SK-N-SH (cell line): ENCODE data around the gene PARVB. TPM values are rescaled to one million over a fixed set of nuclear protein-coding genes. Genes with fewer than 3 reads are reported as not detected.

Experiments used
- CTCF ChIA-PET: fragments of 300-600, 350-600 bp; formaldehyde crosslinking; extraction: SDS; loops from one replicate; lab custom pipeline; 2021; lab: Yijun Ruan, JAX
- POLR2A ChIA-PET: fragments of 350-600 bp; sonication (Branson Sonifier 250); formaldehyde crosslinking; extraction: SDS; loops from one replicate; lab custom pipeline; 2020; ENCODE audit warnings: antibody characterized with exemption, inconsistent platforms; lab: Yijun Ruan, JAX
- DNase-seq: peaks from one replicate; pipeline ENCODE4 v3.0.0; 2012
- H2AFZ ChIP-seq: fragments of 200-600 bp; sonication (generic); 2 replicates; pipeline ENCODE4 v1.8.1; 2016; ENCODE audit warnings: antibody characterized with exemption, mild to moderate bottlenecking, low read depth
- H3F3A ChIP-seq: fragments of 200-600 bp; sonication (generic); replicated peaks from 2 replicates; pipeline ENCODE3; 2016; ENCODE audit warnings: antibody characterized with exemption, mild to moderate bottlenecking; ENCODE audit not compliant: insufficient read depth
- H3K27ac ChIP-seq, 2 experiments: fragments of 200-500 bp in 1 of 2; fragments of 200-600 bp in 1 of 2; sonication (Bioruptor generic) in 1 of 2; sonication (generic), shearing (Covaris generic) in 1 of 2; 2 replicates each; pipeline versions ENCODE4 v1.5.1 to v1.6.1; 2014 to 2016; ENCODE audit warnings: low read depth in 2 of 2, inconsistent platforms in 1 of 2, low read length in 1 of 2, mild to moderate bottlenecking in 1 of 2, mixed read lengths in 1 of 2
- H3K27me3 ChIP-seq: fragments of 200-600 bp; sonication (generic), shearing (Covaris generic); 2 replicates; pipeline ENCODE4 v1.6.1; 2016; ENCODE audit warnings: mixed run types; ENCODE audit not compliant: insufficient read depth
- H3K36me3 ChIP-seq, 2 experiments: fragments of 200-500 bp in 1 of 2; fragments of 200-600 bp in 1 of 2; sonication (Bioruptor generic) in 1 of 2; sonication (generic) in 1 of 2; replicated peaks in 1 of 2; 2 replicates each; pipeline versions ENCODE3 to v1.5.1; 2014 to 2016; ENCODE audit warnings: low read length in 1 of 2, mild to moderate bottlenecking in 1 of 2; ENCODE audit not compliant: insufficient read depth in 2 of 2, control insufficient read depth in 1 of 2
- H3K4me1 ChIP-seq, 2 experiments: fragments of 200-500 bp in 1 of 2; fragments of 200-600 bp in 1 of 2; sonication (Bioruptor generic) in 1 of 2; sonication (generic), shearing (Covaris generic) in 1 of 2; 2 replicates each; pipeline versions ENCODE4 v1.5.1 to v1.6.1; 2014 to 2016; ENCODE audit warnings: low read depth in 1 of 2, low read length in 1 of 2, mixed run types in 1 of 2; ENCODE audit not compliant: insufficient read depth in 2 of 2, control insufficient read depth in 1 of 2
- H3K4me2 ChIP-seq: fragments of 200-600 bp; sonication (generic), shearing (Covaris generic); 2 replicates; pipeline ENCODE4 v1.6.1; 2017; ENCODE audit warnings: mixed run types
- H3K4me3 ChIP-seq, 2 experiments: fragments of 200-500 bp in 1 of 2; fragments of 200-600 bp in 1 of 2; sonication (Bioruptor generic) in 1 of 2; sonication (generic), shearing (Covaris generic) in 1 of 2; 2 replicates each; pipeline versions ENCODE4 v1.5.1 to v1.8.1; 2014 to 2016; ENCODE audit warnings: low read depth in 2 of 2, inconsistent platforms in 1 of 2, low read length in 1 of 2, mild to moderate bottlenecking in 1 of 2, mixed read lengths in 1 of 2, moderate library complexity in 1 of 2
- H3K79me2 ChIP-seq: fragments of 200-600 bp; sonication (generic); 2 replicates; pipeline ENCODE4 v1.8.1; 2017; ENCODE audit warnings: mild to moderate bottlenecking; ENCODE audit not compliant: insufficient read depth
- H3K9ac ChIP-seq: fragments of 200-600 bp; sonication (generic); 2 replicates; pipeline ENCODE4 v1.6.1; 2017; ENCODE audit warnings: mixed run types
- H3K9me2 ChIP-seq: fragments of 200-600 bp; sonication (generic); 2 replicates; pipeline ENCODE4 v1.6.1; 2017; ENCODE audit warnings: mixed run types
- H3K9me3 ChIP-seq: fragments of 200-600 bp; sonication (generic); 2 replicates; pipeline ENCODE4 v1.6.1; 2017; ENCODE audit warnings: mixed run types, mild to moderate bottlenecking, moderate library complexity
- H4K20me1 ChIP-seq: fragments of 200-600 bp; sonication (generic); 2 replicates; pipeline ENCODE4 v1.6.1; 2017; ENCODE audit warnings: mild to moderate bottlenecking, mixed run types; ENCODE audit not compliant: insufficient read depth
- CHD2 ChIP-seq: fragments of 150-350 bp; IDR thresholded peaks from 2 replicates; pipeline ENCODE4 v1.6.1; 2018; ENCODE audit warnings: low read length; ENCODE audit not compliant: partially characterized antibody
- CTCF ChIP-seq: fragments of 200-600 bp; sonication (generic); IDR thresholded peaks from 2 replicates; pipeline ENCODE4 v1.6.1; 2017; ENCODE audit warnings: antibody characterized with exemption, mild to moderate bottlenecking, moderate library complexity
- EZH2phosphoT487 ChIP-seq: fragments of 200-600 bp; sonication (generic); IDR thresholded peaks from 2 replicates; pipeline ENCODE4 v1.6.1; 2017; ENCODE audit warnings: low read depth, mixed run types, mild to moderate bottlenecking, antibody characterized with exemption, moderate library complexity, borderline replicate concordance
- FOSL2 ChIP-seq: IDR thresholded peaks from 2 replicates; pipeline ENCODE4 v1.4.0; 2012; ENCODE audit warnings: low read depth, mild to moderate bottlenecking, moderate library complexity, borderline replicate concordance
- FOXJ3 ChIP-seq: sonication (generic); formaldehyde crosslinking; IDR thresholded peaks from 2 replicates; pipeline ENCODE4 v1.5.1; 2020; ENCODE audit warnings: mild to moderate bottlenecking, missing genetic modification reagents
- FOXM1 ChIP-seq: IDR thresholded peaks from 2 replicates; pipeline ENCODE4 v1.4.0; 2012; ENCODE audit warnings: low read depth, mild to moderate bottlenecking
- GATA2 ChIP-seq: sonication (generic); formaldehyde crosslinking; IDR thresholded peaks from 2 replicates; pipeline ENCODE4 v1.5.0; 2020; ENCODE audit warnings: mild to moderate bottlenecking, missing genetic modification reagents
- JUND ChIP-seq: IDR thresholded peaks from 2 replicates; pipeline ENCODE4 v1.4.0; 2012
- MXI1 ChIP-seq: IDR thresholded peaks from 2 replicates; pipeline ENCODE4 v1.6.1; 2012; ENCODE audit warnings: mild to moderate bottlenecking, low read depth, low read length, improper control_type of control experiment
- RAD21 ChIP-seq: IDR thresholded peaks from 2 replicates; pipeline ENCODE4 v1.6.1; 2012; ENCODE audit warnings: mild to moderate bottlenecking, low read length
- RCOR1 ChIP-seq: fragments of 150-350 bp; IDR thresholded peaks from 2 replicates; pipeline ENCODE4 v1.6.1; 2017; ENCODE audit warnings: antibody characterized with exemption, low read length
- RFX5 ChIP-seq: IDR thresholded peaks from 2 replicates; pipeline ENCODE4 v1.6.1; 2012; ENCODE audit warnings: mild to moderate bottlenecking, improper control_type of control experiment, low read length
- SMC3 ChIP-seq: IDR thresholded peaks from 2 replicates; pipeline ENCODE4 v1.6.1; 2012; ENCODE audit warnings: low read depth, low read length, improper control_type of control experiment
- TAF1 ChIP-seq: IDR thresholded peaks from 2 replicates; pipeline ENCODE4 v1.6.1; 2012; ENCODE audit warnings: low read depth, mild to moderate bottlenecking, low read length, moderate library complexity, borderline replicate concordance
- TEAD4 ChIP-seq: IDR thresholded peaks from 2 replicates; pipeline ENCODE4 v1.4.0; 2012; ENCODE audit warnings: mild to moderate bottlenecking, borderline replicate concordance; ENCODE audit not compliant: insufficient read depth
- USF1 ChIP-seq: IDR thresholded peaks from 2 replicates; pipeline ENCODE4 v1.4.0; 2012; ENCODE audit warnings: low read depth, borderline replicate concordance
- USF2 ChIP-seq: fragments of 150-350 bp; IDR thresholded peaks from 2 replicates; pipeline ENCODE4 v1.6.1; 2017; ENCODE audit warnings: antibody characterized with exemption, low read length, low read depth, borderline replicate concordance
- YY1 ChIP-seq: IDR thresholded peaks from 2 replicates; pipeline ENCODE4 v1.4.0; 2012; ENCODE audit warnings: low read depth, mild to moderate bottlenecking
- WGBS: methylation state at CpG from one replicate; pipeline ENCODE4 v1.1.6; 2017; ENCODE audit warnings: low lambda C conversion rate; 5-methylcytosine and 5-hydroxymethylcytosine counted together
- polyA plus RNA-seq, 3 experiments: library from polyadenylated mRNA; depleted of rRNA; stranded (reverse); fragments of >200 nt; gene quantifications; 2 replicates each; pipeline ENCODE4 v1.2.3, GENCODE V29; 2012

The PARVB gene
- polyA plus RNA-seq, 1 of the 3 experiments (the other 2 are of a cell fraction), result 87.8 TPM

GRCh38 chr22:43993072-43993760 is 30.9 kb upstream of the PARVB start:
- Histone ChIP-seq H3K9me2 (no peaks in the 10 kb centered on the region), H3K9ac (no peak overlapping the region), H3K27ac (no peak overlapping the region; a peak in 1 of 4 replicates), H3K4me1 (peaks cover 0 to 6% of the 10 kb centered on the region in 2 experiments; a peak in 1 of 4 replicates), H3K4me3 (peak overlapping the region in 1 of 2 experiments; percentile 27; a peak in 1 of 4 replicates), H2AFZ (no peak overlapping the region), H3K27me3 (no peaks in the 10 kb centered on the region), H3F3A (peaks cover 7% of the 10 kb centered on the region), H4K20me1 (peaks cover 4% of the 10 kb centered on the region; the same call in 1 of the 2 replicates), H3K79me2 (no peaks in the 10 kb centered on the region), H3K36me3 (peaks cover 51 to 85% of the 10 kb centered on the region in 2 experiments), H3K4me2 (no peak overlapping the region), H3K9me3 (no peaks in the 10 kb centered on the region)
- ChIA-PET POLR2A (interaction anchor here (0.9 to 1.0 kb wide), 2 partner anchors 9 to 92 kb away, joined by 3 read pairs; no protein-coding TSS in a partner anchor), CTCF (interaction anchor here (0.6 to 8.2 kb wide), 80 partner anchors 8 to 692 kb away, joined by 3 to 234 read pairs (median 4); partner anchors contain the start of genes PARVB and PARVG)
- TF ChIP-seq TAF1 (no peak), CTCF (peak; percentile 98), RCOR1 (no peak), FOSL2 (no peak), RAD21 (peak; percentile 91), USF1 (no peak), CHD2 (no peak), MXI1 (no peak), FOXM1 (no peak), YY1 (no peak), SMC3 (peak; percentile 86), EZH2phosphoT487 (no peak), JUND (no peak)
- 31% methylated on average over 17 of the region's 20 CpGs for WGBS
- DNase-seq, result peak; percentile 88

GRCh38 chr22:43994006-43994405 is 30.1 kb upstream of the PARVB start:
- 77% methylated on average over 5 of the region's 11 CpGs for WGBS
- H3K9ac ChIP-seq, result no peak overlapping the region
- H4K20me1 ChIP-seq, result peaks cover 4% of the 10 kb centered on the region; the same call in 1 of the 2 replicates
- H3K36me3 ChIP-seq, result peaks cover 46 to 85% of the 10 kb centered on the region in 2 experiments
- ChIA-PET POLR2A (interaction anchor here (0.9 to 1.0 kb wide), 2 partner anchors 8 to 91 kb away, joined by 3 read pairs; no protein-coding TSS in a partner anchor), CTCF (interaction anchor here (0.8 to 8.2 kb wide), 43 partner anchors 8 to 691 kb away, joined by 3 to 234 read pairs (median 7); partner anchors contain the start of genes PARVB and PARVG)
- TF ChIP-seq FOXJ3 (CRISPR knock-in tag) (no peak), USF2 (no peak), EZH2phosphoT487 (no peak), RFX5 (no peak), GATA2 (CRISPR knock-in tag) (no peak), YY1 (no peak), TEAD4 (no peak), CHD2 (no peak), RAD21 (no peak)
- H3K9me3 ChIP-seq, result no peaks in the 10 kb centered on the region
- no peak overlapping the region for H3K27ac ChIP-seq
- no peaks in the 10 kb centered on the region for H3K79me2 ChIP-seq
- peaks cover 7% of the 10 kb centered on the region for H3F3A ChIP-seq
- H2AFZ ChIP-seq, result no peak overlapping the region
- H3K27me3 ChIP-seq, result no peaks in the 10 kb centered on the region
- no peak for DNase-seq
- H3K4me2 ChIP-seq, result no peak overlapping the region
- H3K4me3 ChIP-seq, result no peak overlapping the region
- no peaks in the 10 kb centered on the region for H3K9me2 ChIP-seq
- peaks cover 0 to 6% of the 10 kb centered on the region in 2 experiments; a peak in 1 of 4 replicates for H3K4me1 ChIP-seq
